Stomach (tissue), 4 donors: ENCODE results near the gene HIGD1B.

ENCODE experiments used
- POLR2AphosphoS5 ChIP-seq, 3 donors: sonication (generic); formaldehyde crosslinking; IDR thresholded peaks; one replicate each; pipeline ENCODE4 v1.6.1; 2016; ENCODE audit warnings: antibody characterized with exemption in 3 of 3
- TF ChIP-seq, protein P1 (sequence below), 7 experiments: fragments of 450-650 bp in 4 of 7; fragments of 200-600 bp in 3 of 7; sonication (generic) in 3 of 7; IDR thresholded peaks; one replicate each; pipeline ENCODE4 v1.5.1; 2016 to 2019; ENCODE audit warnings: antibody characterized with exemption in 7 of 7, control low read depth in 2 of 7, mild to moderate bottlenecking in 1 of 7

DNA sequence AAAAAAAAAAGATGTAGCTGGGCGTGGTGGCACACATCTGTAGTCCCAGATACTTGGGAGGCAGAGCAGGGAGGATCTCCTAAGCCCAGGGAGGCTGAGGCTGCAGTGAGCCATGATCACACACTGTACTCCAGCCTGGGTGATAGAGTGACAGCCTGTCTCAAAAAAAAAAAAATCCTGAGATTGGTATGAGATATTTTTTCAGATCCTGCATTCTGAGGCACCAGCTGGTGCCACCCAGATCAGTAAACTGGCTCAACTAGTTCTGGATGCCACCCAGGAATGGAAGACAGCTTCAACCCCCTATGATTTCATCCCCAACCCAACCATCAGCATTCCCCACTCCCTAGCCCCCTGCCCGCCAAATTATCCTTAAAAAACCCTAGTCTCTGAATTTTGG lies 10.5 kb upstream of the HIGD1B start:
- TF ChIP-seq, protein P1, sequence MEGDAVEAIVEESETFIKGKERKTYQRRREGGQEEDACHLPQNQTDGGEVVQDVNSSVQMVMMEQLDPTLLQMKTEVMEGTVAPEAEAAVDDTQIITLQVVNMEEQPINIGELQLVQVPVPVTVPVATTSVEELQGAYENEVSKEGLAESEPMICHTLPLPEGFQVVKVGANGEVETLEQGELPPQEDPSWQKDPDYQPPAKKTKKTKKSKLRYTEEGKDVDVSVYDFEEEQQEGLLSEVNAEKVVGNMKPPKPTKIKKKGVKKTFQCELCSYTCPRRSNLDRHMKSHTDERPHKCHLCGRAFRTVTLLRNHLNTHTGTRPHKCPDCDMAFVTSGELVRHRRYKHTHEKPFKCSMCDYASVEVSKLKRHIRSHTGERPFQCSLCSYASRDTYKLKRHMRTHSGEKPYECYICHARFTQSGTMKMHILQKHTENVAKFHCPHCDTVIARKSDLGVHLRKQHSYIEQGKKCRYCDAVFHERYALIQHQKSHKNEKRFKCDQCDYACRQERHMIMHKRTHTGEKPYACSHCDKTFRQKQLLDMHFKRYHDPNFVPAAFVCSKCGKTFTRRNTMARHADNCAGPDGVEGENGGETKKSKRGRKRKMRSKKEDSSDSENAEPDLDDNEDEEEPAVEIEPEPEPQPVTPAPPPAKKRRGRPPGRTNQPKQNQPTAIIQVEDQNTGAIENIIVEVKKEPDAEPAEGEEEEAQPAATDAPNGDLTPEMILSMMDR (IDR thresholded peaks at IDR 0.05): no peak
- no peak for TF ChIP-seq POLR2AphosphoS5 (IDR thresholded peaks at IDR 0.05)
